GM15510 (cell line): ENCODE data around the gene MEFV.

Experiments
- POLR2A ChIP-seq: IDR thresholded peaks from 3 replicates; pipeline ENCODE4 v1.6.1; 2011; ENCODE audit warnings: borderline replicate concordance; ENCODE audit not compliant: insufficient read length; ENCODE audit errors: extremely low read depth

Gene MEFV

DNA sequence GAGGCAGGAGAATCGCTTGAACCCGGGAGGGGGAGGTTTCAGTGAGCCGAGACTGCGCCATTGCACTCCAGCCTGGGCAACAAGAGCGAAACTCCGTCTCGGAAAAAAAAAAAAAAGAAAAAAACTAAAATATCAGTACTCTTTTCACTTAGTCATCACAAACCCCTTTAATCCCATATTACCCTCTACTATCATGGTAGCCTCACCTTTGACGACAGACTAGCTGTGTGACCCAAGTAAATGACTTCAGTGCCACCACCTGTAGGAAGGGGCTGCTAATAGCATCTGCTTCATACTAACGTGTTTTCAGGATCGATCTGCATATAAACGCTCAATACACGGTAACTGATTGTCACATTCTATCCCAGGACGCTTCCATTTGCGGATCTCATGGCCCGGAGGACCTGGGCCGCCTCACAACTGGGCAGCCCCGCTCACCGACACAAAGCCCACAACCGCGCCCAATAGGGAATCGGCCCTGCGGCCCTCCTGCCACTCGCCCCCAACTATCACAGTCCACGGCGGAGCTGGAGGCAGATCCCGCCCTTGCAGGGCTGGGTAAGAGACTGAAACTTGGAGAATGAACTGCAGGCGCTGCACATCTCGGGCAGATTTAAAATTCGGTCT is 25.8 kb upstream of the MEFV start:
- no peak for TF ChIP-seq POLR2A

DNA sequence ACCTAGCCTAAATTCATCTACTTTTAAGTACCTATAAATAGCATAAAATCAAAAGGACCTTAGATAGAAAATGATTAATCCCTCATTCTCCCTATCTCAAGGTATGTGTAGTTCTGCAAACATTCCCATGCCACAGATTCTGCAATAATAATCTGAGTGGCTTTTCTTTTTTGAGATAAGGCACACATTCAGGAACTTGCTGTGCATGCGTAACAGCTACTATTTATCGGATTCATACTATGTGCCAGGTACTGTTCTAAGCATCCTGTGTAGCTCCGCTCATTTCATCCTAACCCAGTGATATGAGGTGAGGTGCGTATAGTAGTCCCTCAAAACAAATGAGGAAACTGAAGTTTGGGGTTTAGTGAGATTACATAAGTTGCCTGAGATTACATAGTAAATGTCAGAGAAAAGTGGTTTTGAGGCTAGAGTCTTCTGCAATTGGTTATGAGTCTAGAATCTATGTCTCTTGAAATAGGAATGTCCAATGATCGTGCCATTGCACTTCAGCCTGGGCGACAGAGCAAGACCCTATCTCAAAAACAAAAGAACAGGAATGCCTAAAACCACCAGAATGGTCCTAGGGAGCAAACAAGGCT is 24.9 kb upstream of the MEFV start:
- TF ChIP-seq POLR2A: no peak

DNA sequence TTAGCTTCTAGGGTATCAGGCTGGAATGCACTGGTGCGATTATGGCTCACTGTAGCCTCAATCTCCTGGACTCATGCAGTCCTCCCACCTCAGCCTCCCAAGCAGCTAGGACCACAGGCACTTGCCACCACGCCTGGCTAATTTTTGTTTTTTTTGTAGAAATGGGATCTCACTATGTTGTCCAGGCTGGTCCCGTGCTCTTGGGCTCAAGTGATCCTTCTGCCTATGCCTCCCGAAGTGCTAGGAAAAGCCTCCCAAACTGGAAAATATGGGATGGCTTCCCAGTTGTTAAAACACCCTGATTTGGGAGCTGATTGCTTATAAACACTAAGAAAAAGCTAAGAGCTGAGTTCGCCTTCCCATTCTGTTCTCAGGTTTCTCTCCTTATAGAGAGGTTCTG is 20.2 kb upstream of the MEFV start:
- TF ChIP-seq POLR2A: no peak

DNA sequence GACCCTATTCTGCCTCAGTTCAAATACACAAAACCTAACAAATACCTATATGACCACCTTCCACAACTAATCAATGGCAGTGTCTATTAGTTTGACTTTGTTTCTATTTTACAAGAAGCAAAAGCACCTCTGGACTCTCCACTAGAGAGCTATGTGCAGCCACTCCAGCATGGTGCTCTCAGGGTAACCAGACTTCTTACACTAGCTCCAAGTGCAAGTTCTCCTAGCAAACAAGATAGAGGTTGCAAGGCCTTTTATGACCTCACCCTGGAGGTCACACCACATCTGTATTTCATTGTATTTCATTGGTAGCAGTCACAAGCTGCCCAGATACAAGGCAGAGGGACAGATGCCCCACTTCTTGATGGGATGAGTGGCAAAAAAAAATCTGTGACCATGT is 18.5 kb upstream of the MEFV start:
- TF ChIP-seq POLR2A: no peak

DNA sequence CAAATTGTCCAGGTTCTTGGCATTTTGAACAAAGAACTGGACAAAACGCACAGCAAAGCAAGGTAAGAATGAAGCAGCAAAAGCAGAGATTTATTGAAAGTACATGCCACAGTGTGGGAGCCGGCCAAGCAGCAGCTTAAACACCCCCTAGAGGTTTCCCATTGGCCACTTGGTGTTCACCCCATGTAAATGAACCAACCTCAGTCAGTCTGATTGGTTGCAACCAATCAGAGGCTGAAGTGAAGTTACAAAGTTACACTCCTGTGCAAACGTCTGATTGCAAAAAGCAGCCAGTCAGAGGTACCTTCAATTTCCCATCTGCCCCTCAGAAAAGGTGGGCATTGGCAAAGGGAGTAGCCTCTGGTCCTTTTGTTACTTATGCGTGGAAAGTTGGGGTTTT is 18.1 kb upstream of the MEFV start:
- no peak for TF ChIP-seq POLR2A

DNA sequence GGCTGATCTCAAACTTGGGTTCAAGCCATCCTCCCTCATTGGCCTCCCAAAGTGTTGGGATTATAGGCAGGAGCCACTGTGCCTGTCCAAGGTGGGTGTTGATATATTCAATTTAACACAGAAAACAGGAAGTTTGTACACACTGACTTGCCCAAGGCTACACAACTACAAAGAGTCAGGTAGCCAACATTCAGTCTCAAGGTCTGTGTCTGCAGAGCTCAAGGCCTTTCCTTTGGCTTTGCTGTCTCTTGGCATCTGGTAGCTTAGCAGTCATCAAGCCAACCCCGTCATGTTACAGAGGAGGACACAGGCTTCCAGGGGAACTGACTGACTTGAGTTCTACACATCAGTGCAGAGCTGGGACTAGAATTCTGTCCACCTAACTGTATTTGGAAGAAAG is 11.9 kb upstream of the MEFV start:
- TF ChIP-seq POLR2A: no peak

DNA sequence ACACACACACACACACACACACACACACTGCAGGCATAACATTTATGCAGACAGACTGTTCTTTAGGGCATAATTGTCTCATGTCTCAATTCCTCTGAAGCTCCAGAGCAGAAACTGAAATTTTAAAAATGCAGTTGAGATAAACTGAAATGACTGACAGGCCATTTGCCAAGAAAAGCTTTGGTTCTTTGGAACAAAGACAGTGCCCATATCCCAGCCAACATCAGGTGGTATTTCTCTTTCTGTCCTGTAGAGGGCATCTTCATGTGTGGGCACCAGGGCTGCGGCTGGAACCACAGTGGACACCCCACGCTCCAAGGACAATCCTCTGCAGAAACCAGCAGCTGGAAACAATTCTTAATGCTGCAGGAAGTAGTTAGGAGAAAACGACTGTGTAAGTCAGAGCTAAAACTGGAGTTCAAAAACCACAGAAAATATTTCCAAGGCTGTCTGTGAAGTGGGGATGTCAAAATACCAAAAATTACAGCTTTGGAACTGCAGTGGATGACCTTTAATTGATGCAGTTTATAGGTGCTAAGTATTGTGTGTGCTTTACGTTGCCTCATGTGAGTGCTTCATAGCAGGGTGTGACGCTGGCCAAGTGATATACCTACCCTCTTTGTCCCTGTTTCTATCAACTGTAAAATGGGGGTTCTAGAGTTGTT is 10.6 kb upstream of the MEFV start:
- TF ChIP-seq POLR2A: no peak

DNA sequence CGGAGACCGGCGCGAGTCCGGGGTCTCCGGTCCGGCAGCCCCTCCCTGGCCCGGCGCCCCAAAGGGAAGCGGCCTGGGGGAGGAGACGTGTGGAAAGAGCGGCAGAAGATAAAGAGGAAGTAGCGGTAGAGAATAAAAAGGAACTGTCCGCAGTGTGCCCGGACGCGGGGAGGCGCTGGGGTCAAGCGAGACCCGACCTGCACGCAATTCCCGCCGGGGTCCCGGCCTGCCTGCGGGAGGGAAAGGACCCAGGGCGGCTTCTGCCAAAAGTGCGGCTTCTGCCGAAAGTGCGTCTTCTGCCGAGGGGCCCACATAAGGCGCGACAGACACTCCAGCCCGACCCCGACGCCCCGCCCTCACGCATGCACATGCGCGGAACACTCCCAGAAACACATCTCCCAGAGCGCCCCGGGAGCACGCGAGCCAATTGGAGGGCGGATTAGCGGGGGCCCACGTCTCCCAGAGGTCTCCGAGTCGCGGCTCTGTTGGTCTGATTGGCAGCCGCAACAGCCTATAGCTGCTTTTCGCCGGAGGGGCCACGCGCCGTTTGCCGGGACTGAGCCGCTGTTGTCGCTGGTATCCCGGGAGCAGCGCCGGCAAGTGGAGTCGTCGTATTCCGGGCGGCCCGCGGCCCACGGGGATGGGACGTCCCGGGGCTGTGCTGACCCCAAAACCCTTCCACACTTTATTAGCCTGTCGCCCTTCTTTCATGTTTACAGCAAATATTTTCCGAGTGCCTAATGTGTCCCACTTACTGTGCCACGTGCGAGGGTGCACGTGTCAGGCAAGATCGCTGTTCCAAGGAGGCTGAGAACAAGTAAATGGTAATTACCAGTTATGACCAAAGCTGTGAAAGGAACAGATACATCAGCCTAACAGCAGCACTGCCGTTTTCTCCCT is 8.0 kb upstream of the MEFV start:
- TF ChIP-seq POLR2A: peak; percentile 84

DNA sequence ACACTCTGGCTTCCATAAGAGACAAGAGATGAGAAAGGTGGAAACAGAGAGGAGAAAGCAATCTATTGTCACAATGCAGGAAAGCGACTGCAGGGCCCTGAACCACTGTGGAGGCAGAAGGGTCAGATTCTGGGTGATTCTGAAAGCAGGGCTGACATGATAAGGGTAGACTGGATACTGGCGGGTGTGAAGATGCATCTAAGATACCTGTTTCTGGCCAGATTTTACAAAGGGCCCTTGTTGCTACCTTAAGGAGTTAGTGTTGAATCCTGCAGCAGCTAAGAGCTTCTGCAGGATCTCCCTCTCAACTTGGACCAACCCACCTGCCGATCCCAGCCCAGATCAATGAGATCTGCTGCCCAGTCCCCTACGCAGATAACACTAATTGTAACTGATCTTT is 6.1 kb upstream of the MEFV start:
- no peak for TF ChIP-seq POLR2A

DNA sequence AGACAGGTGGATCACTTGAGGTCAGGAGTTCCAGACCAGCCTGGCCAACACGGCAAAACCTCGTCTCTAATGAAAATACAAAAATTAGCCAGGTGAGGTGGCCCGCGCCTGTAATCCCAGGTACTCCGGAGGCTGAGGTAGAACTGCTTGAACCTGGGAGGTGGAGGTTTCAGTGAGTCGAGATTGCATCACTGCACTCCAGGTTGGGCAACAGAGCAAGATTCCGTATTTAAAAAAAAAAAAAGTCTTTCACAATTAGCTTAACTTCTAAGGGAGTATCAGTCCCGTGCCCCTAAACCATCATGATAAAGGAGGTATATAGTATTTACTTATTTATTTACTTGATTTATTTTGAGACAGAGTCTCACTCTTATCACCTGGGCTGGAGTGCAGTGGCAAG is 3.4 kb upstream of the MEFV start:
- TF ChIP-seq POLR2A: no peak

DNA sequence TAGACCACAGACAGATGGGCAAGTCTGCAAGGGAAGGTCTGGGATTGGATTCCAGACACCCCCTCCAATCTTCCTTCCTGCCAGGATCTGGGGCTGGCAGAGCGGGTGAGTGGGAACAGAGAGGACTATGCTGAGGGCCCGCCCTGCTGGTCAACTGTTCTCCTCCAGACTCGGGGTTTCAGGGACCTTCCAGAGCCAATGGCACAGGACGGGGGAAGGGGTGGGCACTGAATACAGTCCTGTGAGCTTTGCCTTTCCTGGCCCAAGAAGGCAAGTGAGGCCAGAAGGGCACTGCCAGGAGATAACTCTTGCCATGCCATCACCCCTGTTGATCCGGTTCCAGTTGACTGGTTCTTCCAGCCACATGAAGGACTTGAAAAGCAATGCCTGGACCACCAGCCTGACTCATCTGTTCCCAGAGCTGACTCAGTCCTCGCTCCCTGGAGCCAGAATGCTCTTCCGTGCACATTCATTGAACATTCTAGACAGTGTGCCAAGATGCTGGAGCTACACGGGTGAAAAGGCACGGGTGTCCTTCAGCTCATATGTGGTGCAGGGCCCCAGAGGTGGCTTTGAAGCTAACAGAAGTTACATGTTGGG is 533 bp upstream of the MEFV start:
- no peak for TF ChIP-seq POLR2A

DNA sequence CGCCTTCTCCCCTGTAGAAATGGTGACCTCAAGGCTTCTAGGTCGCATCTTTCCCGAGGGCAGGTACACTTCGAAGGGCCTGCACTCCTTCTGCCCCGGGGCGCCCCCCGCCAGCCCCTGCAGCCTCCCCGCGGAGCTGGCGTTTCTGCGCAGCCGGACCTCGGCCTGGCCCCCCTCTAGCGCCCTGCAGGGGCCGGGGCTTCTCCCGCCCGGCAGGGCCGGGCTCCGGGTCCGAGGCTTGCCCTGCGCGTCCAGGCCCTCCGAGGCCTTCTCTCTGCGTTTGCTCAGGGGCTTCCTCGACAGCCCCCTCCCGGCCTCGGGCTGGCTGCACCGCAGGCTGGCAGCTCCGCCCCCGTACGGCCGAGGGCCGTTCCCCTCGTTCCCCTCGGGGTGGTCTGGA is 2.1 kb downstream of the MEFV start:
- no peak for TF ChIP-seq POLR2A

DNA sequence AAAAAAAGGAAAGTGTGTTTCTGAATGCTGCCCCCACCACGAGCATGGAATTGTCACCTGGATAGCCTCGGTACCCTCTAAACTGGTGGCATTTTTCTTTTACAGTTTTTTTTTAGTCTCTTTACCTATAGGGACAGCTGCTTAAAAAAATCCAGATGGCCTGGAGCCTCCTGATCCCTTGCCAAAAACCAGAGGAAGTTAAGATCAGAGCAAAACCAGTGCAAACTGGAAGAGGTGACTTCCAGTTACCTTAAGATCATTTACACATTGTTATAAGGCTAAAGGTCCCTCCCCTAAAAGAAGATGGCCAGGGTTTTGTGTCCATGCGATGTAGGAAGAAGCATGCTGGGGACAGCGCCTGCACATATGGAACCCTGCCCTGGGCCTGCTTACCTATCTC is 3.5 kb downstream of the MEFV start:
- TF ChIP-seq POLR2A: no peak

DNA sequence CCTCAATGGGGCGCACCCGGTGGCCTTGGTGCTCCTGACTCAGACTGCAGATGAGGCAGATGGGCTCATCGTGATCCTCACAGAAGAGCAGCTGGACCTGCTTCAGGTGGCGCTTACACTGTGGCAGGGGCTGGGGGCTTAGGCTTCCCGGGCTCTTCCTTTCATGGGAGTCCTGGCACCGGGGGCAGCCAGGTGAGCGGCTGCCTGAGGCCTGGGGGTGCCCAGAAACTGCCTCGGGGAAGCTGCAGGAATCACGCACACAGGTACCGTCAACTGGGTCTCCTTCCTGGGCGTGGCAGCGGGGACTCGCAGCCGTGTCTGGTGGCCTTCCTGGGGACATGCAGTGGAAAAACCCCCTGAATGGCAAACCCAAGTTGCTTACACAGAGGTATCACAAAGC is 7.0 kb downstream of the MEFV start:
- no peak for TF ChIP-seq POLR2A

DNA sequence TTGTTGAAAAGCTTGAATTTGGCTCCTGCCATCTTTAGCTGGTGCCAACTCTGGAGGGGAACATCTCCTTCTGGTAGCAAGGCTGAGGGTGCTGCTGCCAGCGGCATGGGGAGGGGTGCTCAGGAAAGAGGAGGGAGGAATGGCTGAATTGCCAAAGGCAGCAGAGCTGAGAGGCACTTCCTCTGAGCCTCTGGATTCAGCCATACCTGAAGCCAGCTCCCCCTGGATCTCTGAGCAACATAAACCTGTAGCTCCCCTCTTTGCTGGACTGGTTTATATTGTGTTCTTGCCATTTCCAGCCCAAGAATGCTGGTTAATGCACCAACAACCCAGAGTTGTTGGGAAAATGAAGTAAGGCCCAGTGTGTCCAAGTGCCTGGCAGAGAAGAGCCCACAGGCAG is 7.4 kb downstream of the MEFV start:
- TF ChIP-seq POLR2A: no peak
